GM13976 (cell line): Measurements from ENCODE around the gene ACTL7B.

Experiments used
- DNase-seq: peaks from one replicate; pipeline ENCODE4 v3.0.0; 2012; ENCODE audit warnings: low spot score
- in situ Hi-C: fragments of 300-500 bp; cut with MboI; formaldehyde crosslinking; loops from one replicate; pipeline ENCODE4 v1.12.0; 2022; ENCODE audit warnings: low sequenced_read_pairs, mixed read lengths, inconsistent platforms; ENCODE audit not compliant: unreplicated experiment
- TF ChIP-seq, protein P1 (sequence below): IDR thresholded peaks from 2 replicates; pipeline ENCODE4 v1.5.1; 2012; ENCODE audit warnings: borderline replicate concordance, mild to moderate bottlenecking; ENCODE audit not compliant: insufficient read depth; ENCODE audit errors: extremely low read depth, missing control alignments, control extremely low read depth

Gene ACTL7B

DNA sequence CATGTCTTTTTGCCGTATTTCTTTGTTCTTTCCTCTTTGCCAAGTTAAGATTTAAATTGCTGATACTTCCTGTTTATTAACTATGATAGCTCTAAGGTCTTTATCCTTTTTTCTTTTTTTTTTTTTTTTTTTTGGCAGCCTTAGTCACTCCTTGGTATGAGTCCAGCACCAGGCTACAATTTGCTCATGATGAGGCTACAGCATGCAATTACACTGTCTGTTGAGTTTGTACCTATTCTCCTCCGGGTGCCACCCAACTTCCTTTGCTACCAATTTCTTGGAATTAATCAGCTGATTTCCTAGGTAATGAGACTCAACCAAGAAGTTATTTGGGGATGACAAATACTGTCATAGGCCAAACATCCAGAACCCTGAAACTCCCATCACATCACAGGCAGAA, 25.5 kb downstream of the ACTL7B start:
- TF ChIP-seq, protein P1, sequence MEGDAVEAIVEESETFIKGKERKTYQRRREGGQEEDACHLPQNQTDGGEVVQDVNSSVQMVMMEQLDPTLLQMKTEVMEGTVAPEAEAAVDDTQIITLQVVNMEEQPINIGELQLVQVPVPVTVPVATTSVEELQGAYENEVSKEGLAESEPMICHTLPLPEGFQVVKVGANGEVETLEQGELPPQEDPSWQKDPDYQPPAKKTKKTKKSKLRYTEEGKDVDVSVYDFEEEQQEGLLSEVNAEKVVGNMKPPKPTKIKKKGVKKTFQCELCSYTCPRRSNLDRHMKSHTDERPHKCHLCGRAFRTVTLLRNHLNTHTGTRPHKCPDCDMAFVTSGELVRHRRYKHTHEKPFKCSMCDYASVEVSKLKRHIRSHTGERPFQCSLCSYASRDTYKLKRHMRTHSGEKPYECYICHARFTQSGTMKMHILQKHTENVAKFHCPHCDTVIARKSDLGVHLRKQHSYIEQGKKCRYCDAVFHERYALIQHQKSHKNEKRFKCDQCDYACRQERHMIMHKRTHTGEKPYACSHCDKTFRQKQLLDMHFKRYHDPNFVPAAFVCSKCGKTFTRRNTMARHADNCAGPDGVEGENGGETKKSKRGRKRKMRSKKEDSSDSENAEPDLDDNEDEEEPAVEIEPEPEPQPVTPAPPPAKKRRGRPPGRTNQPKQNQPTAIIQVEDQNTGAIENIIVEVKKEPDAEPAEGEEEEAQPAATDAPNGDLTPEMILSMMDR: no peak
- in situ Hi-C loops: no loop called here
- no peak for DNase-seq

DNA sequence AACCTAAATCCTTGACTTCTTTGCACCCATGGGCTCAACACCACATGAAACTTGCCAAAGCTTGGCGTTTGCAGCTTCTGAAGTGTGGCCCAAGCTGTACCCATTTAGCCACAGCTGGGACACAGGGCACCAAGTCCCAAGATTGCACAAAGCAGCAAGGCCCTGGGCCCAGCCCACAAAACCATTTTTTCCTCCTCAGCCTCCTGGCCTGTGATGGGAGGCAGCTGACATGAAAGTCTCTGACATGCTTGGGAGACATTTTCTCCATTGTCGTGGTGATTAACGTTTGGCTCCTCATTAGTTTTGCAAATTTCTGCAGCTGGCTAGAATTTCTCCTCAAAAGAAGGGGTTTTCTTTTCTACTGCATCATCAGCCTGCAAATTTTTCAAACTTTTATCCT, 32.0 kb downstream of the ACTL7B start:
- in situ Hi-C loops: no loop called here
- TF ChIP-seq, protein P1: no peak

GRCh38 chr9:108816037-108816436, 39.7 kb downstream of the ACTL7B start:
- DNase-seq: no peak
- in situ Hi-C loops: no loop called here
- TF ChIP-seq, protein P1: no peak

More for the DNA sequence above, 32.0 kb downstream of the ACTL7B start:
- no peak for DNase-seq

DNA sequence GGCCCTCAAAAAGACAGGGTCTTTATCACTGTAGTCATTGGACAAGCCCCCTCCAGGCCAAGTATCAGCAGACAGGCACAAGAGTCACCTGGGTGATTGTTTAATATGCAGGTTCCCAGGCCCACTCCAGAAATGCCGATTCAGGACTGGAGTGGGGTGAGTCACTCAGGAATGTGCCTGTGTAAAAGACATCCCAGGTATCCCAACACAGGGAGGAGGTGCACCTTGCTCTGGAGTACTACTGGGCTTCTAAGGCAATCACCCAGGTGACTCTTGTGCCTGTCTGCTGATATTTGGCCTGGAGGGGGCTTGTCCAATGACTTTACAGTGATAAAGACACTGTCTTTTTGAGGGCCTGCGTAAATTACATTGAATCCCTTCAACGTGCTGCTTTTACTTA, 40.6 kb downstream of the ACTL7B start:
- in situ Hi-C loops: no loop called here
- TF ChIP-seq, protein P1: no peak
- no peak for DNase-seq

DNA sequence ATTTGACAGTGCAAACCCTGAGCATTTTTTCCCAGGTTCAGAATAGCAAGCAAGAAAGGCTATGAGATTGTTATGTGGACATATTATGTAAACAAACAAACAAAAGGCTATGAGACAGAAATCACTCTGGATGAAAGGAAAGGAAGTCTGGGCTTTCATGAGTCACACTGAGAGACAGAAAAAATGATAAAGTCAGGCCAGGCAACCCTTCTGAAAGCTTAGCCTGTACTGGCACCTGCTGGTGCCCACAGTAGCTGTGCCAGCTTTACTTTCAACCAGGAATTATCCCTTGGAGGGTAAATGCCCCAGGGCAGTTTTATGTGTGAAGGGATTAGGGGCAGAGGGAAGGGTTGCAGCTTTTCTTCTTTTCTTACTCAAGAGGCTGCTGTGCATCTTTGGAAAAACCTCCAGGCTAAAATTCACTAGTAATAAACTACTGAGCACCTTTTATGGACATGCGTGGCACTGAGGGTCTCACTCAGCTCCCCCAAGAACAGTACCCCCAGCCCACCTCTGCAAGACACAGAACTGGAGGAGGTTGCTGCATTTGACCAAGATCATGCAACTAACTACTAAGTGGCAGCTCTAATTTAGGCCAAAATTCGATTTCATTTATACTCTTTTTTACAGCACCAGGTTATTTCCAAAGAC, 41.7 kb downstream of the ACTL7B start:
- in situ Hi-C loops: no loop called here
- no peak for DNase-seq
- TF ChIP-seq, protein P1: no peak

- in situ Hi-C loops: no loop called here
- DNase-seq: no peak
- TF ChIP-seq, protein P1: no peak
Measured at GRCh38 chr9:108812396-108813025, 43.3 kb downstream of the ACTL7B start.

- TF ChIP-seq, protein P1: no peak
- in situ Hi-C loops: no loop called here
- DNase-seq: no peak
Measured at GRCh38 chr9:108811944-108812343, 43.8 kb downstream of the ACTL7B start.
